WTC11 (cell line): ENCODE data around the gene C1QL1.

ENCODE experiments used
- JUN ChIP-seq: sonication (generic); formaldehyde crosslinking; IDR thresholded peaks from 2 replicates; pipeline ENCODE4 v1.8.0; 2023; ENCODE audit warnings: mild to moderate bottlenecking, missing genetic modification reagents
- ZNF232 ChIP-seq: sonication (generic); formaldehyde crosslinking; IDR thresholded peaks from 2 replicates; pipeline ENCODE4 v1.8.0; 2022; ENCODE audit warnings: mild to moderate bottlenecking, missing genetic modification reagents
- TF ChIP-seq, protein P1 (sequence below): sonication (generic); formaldehyde crosslinking; IDR thresholded peaks from 2 replicates; pipeline ENCODE4 v1.8.0; 2022; ENCODE audit warnings: mild to moderate bottlenecking, missing genetic modification reagents
- TF ChIP-seq, protein P2 (sequence below): fragments of 200-600 bp; IDR thresholded peaks from 2 replicates; pipeline ENCODE4 v1.8.0; 2022; ENCODE audit warnings: antibody characterized with exemption
- TF ChIP-seq, protein P3 (sequence below): sonication (generic); formaldehyde crosslinking; IDR thresholded peaks from 2 replicates; pipeline ENCODE4 v1.8.0; 2022; ENCODE audit warnings: mild to moderate bottlenecking, missing genetic modification reagents

- TF ChIP-seq, protein P1, sequence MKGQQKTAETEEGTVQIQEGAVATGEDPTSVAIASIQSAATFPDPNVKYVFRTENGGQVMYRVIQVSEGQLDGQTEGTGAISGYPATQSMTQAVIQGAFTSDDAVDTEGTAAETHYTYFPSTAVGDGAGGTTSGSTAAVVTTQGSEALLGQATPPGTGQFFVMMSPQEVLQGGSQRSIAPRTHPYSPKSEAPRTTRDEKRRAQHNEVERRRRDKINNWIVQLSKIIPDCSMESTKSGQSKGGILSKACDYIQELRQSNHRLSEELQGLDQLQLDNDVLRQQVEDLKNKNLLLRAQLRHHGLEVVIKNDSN, result no peak
- TF ChIP-seq JUN (CRISPR knock-in tag) (no peak), ZNF232 (CRISPR knock-in tag) (no peak)
- TF ChIP-seq, protein P2, sequence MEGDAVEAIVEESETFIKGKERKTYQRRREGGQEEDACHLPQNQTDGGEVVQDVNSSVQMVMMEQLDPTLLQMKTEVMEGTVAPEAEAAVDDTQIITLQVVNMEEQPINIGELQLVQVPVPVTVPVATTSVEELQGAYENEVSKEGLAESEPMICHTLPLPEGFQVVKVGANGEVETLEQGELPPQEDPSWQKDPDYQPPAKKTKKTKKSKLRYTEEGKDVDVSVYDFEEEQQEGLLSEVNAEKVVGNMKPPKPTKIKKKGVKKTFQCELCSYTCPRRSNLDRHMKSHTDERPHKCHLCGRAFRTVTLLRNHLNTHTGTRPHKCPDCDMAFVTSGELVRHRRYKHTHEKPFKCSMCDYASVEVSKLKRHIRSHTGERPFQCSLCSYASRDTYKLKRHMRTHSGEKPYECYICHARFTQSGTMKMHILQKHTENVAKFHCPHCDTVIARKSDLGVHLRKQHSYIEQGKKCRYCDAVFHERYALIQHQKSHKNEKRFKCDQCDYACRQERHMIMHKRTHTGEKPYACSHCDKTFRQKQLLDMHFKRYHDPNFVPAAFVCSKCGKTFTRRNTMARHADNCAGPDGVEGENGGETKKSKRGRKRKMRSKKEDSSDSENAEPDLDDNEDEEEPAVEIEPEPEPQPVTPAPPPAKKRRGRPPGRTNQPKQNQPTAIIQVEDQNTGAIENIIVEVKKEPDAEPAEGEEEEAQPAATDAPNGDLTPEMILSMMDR, result no peak
- TF ChIP-seq, protein P3, sequence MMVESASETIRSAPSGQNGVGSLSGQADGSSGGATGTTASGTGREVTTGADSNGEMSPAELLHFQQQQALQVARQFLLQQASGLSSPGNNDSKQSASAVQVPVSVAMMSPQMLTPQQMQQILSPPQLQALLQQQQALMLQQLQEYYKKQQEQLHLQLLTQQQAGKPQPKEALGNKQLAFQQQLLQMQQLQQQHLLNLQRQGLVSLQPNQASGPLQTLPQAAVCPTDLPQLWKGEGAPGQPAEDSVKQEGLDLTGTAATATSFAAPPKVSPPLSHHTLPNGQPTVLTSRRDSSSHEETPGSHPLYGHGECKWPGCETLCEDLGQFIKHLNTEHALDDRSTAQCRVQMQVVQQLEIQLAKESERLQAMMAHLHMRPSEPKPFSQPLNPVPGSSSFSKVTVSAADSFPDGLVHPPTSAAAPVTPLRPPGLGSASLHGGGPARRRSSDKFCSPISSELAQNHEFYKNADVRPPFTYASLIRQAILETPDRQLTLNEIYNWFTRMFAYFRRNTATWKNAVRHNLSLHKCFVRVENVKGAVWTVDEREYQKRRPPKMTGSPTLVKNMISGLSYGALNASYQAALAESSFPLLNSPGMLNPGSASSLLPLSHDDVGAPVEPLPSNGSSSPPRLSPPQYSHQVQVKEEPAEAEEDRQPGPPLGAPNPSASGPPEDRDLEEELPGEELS (CRISPR knock-in tag), result no peak
Observed at GRCh38 chr17:44976206-44976605, 8.1 kb upstream of the C1QL1 start.
